Lower leg skin (tissue), 3 donors: ENCODE data around the gene OR5AU1.

Source experiments
- CTCF ChIP-seq, 3 donors: fragments of 450-650 bp; IDR thresholded peaks; one replicate each; pipeline ENCODE4 v1.5.1; 2016; ENCODE audit warnings: antibody characterized with exemption in 3 of 3, mild to moderate bottlenecking in 3 of 3, moderate library complexity in 2 of 3
- POLR2A ChIP-seq, 2 donors: fragments of 450-650 bp; IDR thresholded peaks; one replicate each; pipeline ENCODE4 v1.6.1; 2016 to 2017; ENCODE audit warnings: antibody characterized with exemption in 2 of 2, mild to moderate bottlenecking in 1 of 2, moderate library complexity in 1 of 2

- TF ChIP-seq CTCF (IDR thresholded peaks at IDR 0.05) (no peak), POLR2A (IDR thresholded peaks at IDR 0.05) (no peak)
Observed at GRCh38 chr14:21191809-21192446, 36.1 kb upstream of the OR5AU1 start.
